K562 (cell line): ENCODE measurements around the gene GCK.

ENCODE experiments used
- BRCA1 ChIP-seq, 2 experiments: fragments of 450-650 bp in 1 of 2; sonication (generic) in 1 of 2; formaldehyde crosslinking in 1 of 2; IDR thresholded peaks; 2 replicates each; pipeline versions ENCODE4 v1.5.0 to v1.6.1; 2017 to 2020; ENCODE audit warnings: mild to moderate bottlenecking in 1 of 2, missing genetic modification reagents in 1 of 2
- MEF2A ChIP-seq: IDR thresholded peaks from 2 replicates; pipeline ENCODE4 v1.6.1; 2011; ENCODE audit warnings: low read depth, mild to moderate bottlenecking, low read length, moderate library complexity; ENCODE audit not compliant: control insufficient read depth
- POLR2A ChIP-seq: fragments of 450-650 bp; conservative IDR thresholded peaks from 2 replicates; pipeline ENCODE4 v1.6.1; 2016
- YY1 ChIP-seq, 3 experiments: IDR thresholded peaks; 2 replicates each; pipeline ENCODE4 v1.6.1; 2011; ENCODE audit warnings: low read length in 2 of 3, mild to moderate bottlenecking in 2 of 3, moderate library complexity in 2 of 3, borderline replicate concordance in 1 of 3, control low read depth in 1 of 3, low read depth in 1 of 3; ENCODE audit not compliant: insufficient read depth in 3 of 3, insufficient replicate concordance in 2 of 3, control insufficient read depth in 1 of 3, insufficient read length in 1 of 3; ENCODE audit errors: extremely low read depth in 1 of 3
- TF ChIP-seq, protein P1 (sequence below): fragments of 250-450 bp; sonication (Bioruptor Pico); IDR thresholded peaks from 2 replicates; pipeline ENCODE4 v1.8.0; 2021; ENCODE audit warnings: borderline replicate concordance, mild to moderate bottlenecking, moderate library complexity; ENCODE audit not compliant: poor library complexity, severe bottlenecking
- TF ChIP-seq, protein P2 (sequence below), 3 experiments: IDR thresholded peaks in 2 of 3; conservative IDR thresholded peaks in 1 of 3; 2 replicates each; pipeline ENCODE4 v1.5.1; 2011 to 2012; ENCODE audit warnings: low read length in 3 of 3, mild to moderate bottlenecking in 3 of 3, control low read depth in 2 of 3, improper control_type of control experiment in 1 of 3, inconsistent platforms in 1 of 3, low read depth in 1 of 3, mixed read lengths in 1 of 3, moderate library complexity in 1 of 3; ENCODE audit not compliant: insufficient read depth in 2 of 3

DNA sequence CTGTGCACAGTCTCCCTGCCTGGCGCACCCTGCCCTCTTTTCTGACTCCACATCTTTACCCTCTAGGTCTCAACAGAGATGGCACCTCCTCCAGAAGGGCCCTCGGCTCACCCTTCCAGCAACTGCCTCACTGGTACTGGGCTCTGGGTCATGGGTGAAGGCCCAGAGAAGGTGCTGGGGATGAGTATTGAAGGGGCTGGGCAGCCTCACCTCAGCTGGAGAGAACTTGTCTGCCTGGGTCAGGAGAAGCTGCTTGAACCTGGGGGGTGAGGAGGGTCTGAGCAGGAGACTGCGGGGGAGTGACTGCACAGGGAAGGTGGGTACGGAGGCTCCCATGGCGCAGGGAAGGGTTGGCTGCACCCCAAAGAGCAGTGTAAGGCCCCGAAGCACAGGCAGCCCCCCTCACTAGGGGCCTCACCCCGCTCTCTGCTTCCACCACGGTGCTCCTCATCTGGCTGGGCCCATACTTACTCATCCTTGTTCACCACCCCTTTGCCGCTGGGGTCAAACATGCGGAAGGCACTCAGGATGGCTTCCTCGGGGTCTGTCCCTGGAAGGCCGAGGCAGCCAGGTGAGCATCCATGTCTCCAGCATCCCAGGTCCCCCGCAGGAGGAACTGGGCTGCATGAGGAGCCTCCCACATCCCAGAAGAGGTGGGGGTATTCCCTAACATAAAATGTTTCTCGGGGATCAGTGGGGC, 49.8 kb downstream of the GCK start:
- TF ChIP-seq YY1 (IDR thresholded peaks at IDR 0.05; ENCODE audit: borderline replicate concordance in 1 of 3, control insufficient read depth in 1 of 3, extremely low read depth in 1 of 3, insufficient read depth in 3 of 3, insufficient read length in 1 of 3, insufficient replicate concordance in 2 of 3, low read depth in 1 of 3, low read length in 2 of 3) (no peak), POLR2A (no peak), BRCA1 (IDR thresholded peaks at IDR 0.05) (no peak), BRCA1 (CRISPR knock-in tag; IDR thresholded peaks at IDR 0.05) (no peak), MEF2A (no peak)
- TF ChIP-seq, protein P1, sequence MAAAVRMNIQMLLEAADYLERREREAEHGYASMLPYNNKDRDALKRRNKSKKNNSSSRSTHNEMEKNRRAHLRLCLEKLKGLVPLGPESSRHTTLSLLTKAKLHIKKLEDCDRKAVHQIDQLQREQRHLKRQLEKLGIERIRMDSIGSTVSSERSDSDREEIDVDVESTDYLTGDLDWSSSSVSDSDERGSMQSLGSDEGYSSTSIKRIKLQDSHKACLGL = no peak
- TF ChIP-seq, protein P2, sequence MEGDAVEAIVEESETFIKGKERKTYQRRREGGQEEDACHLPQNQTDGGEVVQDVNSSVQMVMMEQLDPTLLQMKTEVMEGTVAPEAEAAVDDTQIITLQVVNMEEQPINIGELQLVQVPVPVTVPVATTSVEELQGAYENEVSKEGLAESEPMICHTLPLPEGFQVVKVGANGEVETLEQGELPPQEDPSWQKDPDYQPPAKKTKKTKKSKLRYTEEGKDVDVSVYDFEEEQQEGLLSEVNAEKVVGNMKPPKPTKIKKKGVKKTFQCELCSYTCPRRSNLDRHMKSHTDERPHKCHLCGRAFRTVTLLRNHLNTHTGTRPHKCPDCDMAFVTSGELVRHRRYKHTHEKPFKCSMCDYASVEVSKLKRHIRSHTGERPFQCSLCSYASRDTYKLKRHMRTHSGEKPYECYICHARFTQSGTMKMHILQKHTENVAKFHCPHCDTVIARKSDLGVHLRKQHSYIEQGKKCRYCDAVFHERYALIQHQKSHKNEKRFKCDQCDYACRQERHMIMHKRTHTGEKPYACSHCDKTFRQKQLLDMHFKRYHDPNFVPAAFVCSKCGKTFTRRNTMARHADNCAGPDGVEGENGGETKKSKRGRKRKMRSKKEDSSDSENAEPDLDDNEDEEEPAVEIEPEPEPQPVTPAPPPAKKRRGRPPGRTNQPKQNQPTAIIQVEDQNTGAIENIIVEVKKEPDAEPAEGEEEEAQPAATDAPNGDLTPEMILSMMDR (IDR thresholded peaks at IDR 0.05 in 2 of 3, conservative IDR thresholded peaks at IDR 0.05 in 1 of 3; ENCODE audit: insufficient read depth in 2 of 3, low read depth in 1 of 3, low read length in 3 of 3) = no peak
